Sigmoid colon (tissue), 7 donors: Measurements from ENCODE around the gene ADARB2. TPM values are rescaled to one million over a fixed set of nuclear protein-coding genes. Genes with fewer than 3 reads are reported as not detected.

ENCODE experiments used
- DNase-seq: peaks from one replicate; pipeline ENCODE4 v3.0.0-alpha.2; 2019
- H3K27ac ChIP-seq, 4 donors: fragments of 200-600 bp; sonication (generic); one replicate each; pipeline ENCODE4 v1.5.1; 2016 to 2019; ENCODE audit warnings: mild to moderate bottlenecking in 1 of 4
- H3K27me3 ChIP-seq, 3 donors: fragments of 200-600 bp; sonication (generic); one replicate each; pipeline ENCODE4 v1.5.1; 2019; ENCODE audit warnings: mild to moderate bottlenecking in 1 of 3
- H3K36me3 ChIP-seq, 4 donors: fragments of 200-600 bp; sonication (generic); one replicate each; pipeline ENCODE4 v1.5.1; 2016 to 2019
- H3K4me1 ChIP-seq, 4 donors: fragments of 200-600 bp; sonication (generic); one replicate each; pipeline ENCODE4 v1.5.1; 2017 to 2019
- H3K4me3 ChIP-seq, 4 donors: fragments of 200-600 bp; sonication (generic); one replicate each; pipeline ENCODE4 v1.5.1; 2017 to 2019; ENCODE audit warnings: mild to moderate bottlenecking in 2 of 4, moderate library complexity in 1 of 4
- H3K9me3 ChIP-seq, 4 donors: fragments of 200-600 bp in 3 of 4; sonication (generic) in 3 of 4; one replicate each; pipeline versions ENCODE4 v1.5.1 to v1.6.1; 2013 to 2019
- EP300 ChIP-seq, 4 donors: sonication (generic); formaldehyde crosslinking; IDR thresholded peaks; one replicate each; pipeline ENCODE4 v1.6.1; 2017; ENCODE audit warnings: antibody characterized with exemption in 4 of 4
- POLR2A ChIP-seq, 2 donors: fragments of 450-650 bp; IDR thresholded peaks; one replicate each; pipeline ENCODE4 v1.6.1; 2016; ENCODE audit warnings: antibody characterized with exemption in 2 of 2, mild to moderate bottlenecking in 2 of 2, moderate library complexity in 2 of 2
- POLR2AphosphoS5 ChIP-seq, 4 donors: sonication (generic); formaldehyde crosslinking; IDR thresholded peaks; one replicate each; pipeline ENCODE4 v1.6.1; 2017; ENCODE audit warnings: antibody characterized with exemption in 4 of 4
- WGBS, 2 donors: extraction: QIAGEN DNeasy Blood & Tissue Kit; methylation state at CpG; one replicate each; pipeline ENCODE4 v1.1.7; 2013; 5-methylcytosine and 5-hydroxymethylcytosine counted together
- intact Hi-C: fragments of 100-400 bp; cut with DNase I; formaldehyde crosslinking; loops from one replicate; pipeline ENCODE4 v1.15.1; 2023
- polyA plus RNA-seq, 3 donors: library from polyadenylated mRNA; stranded (reverse); fragments of 200-250 nt; gene quantifications; one replicate each; pipeline ENCODE4 v1.2.3, GENCODE V29; 2013
- total RNA-seq, 4 donors: library from RNA; depleted of rRNA; stranded (reverse); fragments of >200 nt; gene quantifications; one replicate each; pipeline ENCODE4 v1.1.0, GENCODE V29; 2016
- TF ChIP-seq, protein P1 (sequence below), 4 experiments: fragments of 450-650 bp in 3 of 4; fragments of 200-600 bp in 1 of 4; IDR thresholded peaks; one replicate each; pipeline ENCODE4 v1.5.1; 2016 to 2019; ENCODE audit warnings: antibody characterized with exemption in 4 of 4, mild to moderate bottlenecking in 3 of 4, moderate library complexity in 2 of 4
- donor health status: healthy with polysubstance abuse.
- donor health status: Bipolar disorder and iron deficiency.
- donor health status: healthy.

ADARB2 gene
- total and polyA plus RNA-seq, 7 donors = 0.60 to 5.9 (median 3.5) TPM; not detected in 1

DNA sequence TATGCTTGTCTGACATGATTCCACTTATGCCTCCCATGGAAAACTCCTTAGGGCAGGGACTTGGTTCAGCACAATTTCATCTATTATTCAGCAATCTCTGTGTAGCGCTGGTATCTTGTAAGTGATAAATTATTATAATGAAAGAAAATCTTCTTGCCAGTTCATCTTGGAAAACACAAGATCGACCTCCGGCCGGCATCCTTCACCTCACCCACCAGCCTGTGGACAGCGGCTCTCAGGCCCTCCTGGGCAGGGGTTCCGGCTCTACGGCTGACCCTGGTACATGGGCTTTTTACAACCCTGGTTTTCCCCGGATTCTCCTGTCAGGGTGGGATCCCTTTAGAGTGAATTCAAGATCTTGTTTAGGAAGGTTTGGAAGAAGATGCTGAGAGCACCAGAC is 145.6 kb downstream of the ADARB2 start:
- no peak overlapping the region for H3K4me3 ChIP-seq
- peak; percentile 40 for DNase-seq

GRCh38 chr10:1591045-1591444 is 146.3 kb downstream of the ADARB2 start:
- Histone ChIP-seq H3K4me3 (no peak overlapping the region), H3K36me3 (no peaks in the 10 kb centered on the region), H3K27ac (no peak overlapping the region), H3K9me3 (peaks cover 0 to 4% (median 0%) of the 10 kb centered on the region in 4 donors), H3K4me1 (no peaks in the 10 kb centered on the region), H3K27me3 (no peaks in the 10 kb centered on the region)
- no peak for DNase-seq
- TF ChIP-seq POLR2AphosphoS5 (IDR thresholded peaks at IDR 0.05) (no peak), EP300 (IDR thresholded peaks at IDR 0.05) (no peak), POLR2A (IDR thresholded peaks at IDR 0.05) (no peak)
- TF ChIP-seq, protein P1, sequence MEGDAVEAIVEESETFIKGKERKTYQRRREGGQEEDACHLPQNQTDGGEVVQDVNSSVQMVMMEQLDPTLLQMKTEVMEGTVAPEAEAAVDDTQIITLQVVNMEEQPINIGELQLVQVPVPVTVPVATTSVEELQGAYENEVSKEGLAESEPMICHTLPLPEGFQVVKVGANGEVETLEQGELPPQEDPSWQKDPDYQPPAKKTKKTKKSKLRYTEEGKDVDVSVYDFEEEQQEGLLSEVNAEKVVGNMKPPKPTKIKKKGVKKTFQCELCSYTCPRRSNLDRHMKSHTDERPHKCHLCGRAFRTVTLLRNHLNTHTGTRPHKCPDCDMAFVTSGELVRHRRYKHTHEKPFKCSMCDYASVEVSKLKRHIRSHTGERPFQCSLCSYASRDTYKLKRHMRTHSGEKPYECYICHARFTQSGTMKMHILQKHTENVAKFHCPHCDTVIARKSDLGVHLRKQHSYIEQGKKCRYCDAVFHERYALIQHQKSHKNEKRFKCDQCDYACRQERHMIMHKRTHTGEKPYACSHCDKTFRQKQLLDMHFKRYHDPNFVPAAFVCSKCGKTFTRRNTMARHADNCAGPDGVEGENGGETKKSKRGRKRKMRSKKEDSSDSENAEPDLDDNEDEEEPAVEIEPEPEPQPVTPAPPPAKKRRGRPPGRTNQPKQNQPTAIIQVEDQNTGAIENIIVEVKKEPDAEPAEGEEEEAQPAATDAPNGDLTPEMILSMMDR (IDR thresholded peaks at IDR 0.05) = no peak
- intact Hi-C loops = no loop called here
- WGBS, 2 donors = 84 to 88% methylated on average over 12 of the region's 12 CpGs

More for the DNA sequence above, 145.6 kb downstream of the ADARB2 start:
- 75 to 81% methylated on average over 8 of the region's 8 CpGs for WGBS, 2 donors
- Histone ChIP-seq H3K36me3 (no peaks in the 10 kb centered on the region), H3K27ac (no peak overlapping the region), H3K27me3 (no peaks in the 10 kb centered on the region), H3K9me3 (peaks cover 0 to 4% (median 0%) of the 10 kb centered on the region in 4 donors), H3K4me1 (no peaks in the 10 kb centered on the region)
- no peak for TF ChIP-seq EP300 (IDR thresholded peaks at IDR 0.05)
- TF ChIP-seq, protein P1 (IDR thresholded peaks at IDR 0.05) = no peak
- TF ChIP-seq POLR2A (IDR thresholded peaks at IDR 0.05) = no peak
- TF ChIP-seq POLR2AphosphoS5 (IDR thresholded peaks at IDR 0.05) = no peak
- intact Hi-C loops = no loop called here

- no peak for DNase-seq
- H3K4me1 ChIP-seq = no peaks in the 10 kb centered on the region
- 94 to 96% methylated on average over 17 of the region's 17 CpGs for WGBS, 2 donors
Measured at GRCh38 chr10:1589257-1589656, 148.1 kb downstream of the ADARB2 start.

GRCh38 chr10:1582739-1583138 is 154.6 kb downstream of the ADARB2 start:
- H3K4me1 ChIP-seq = no peaks in the 10 kb centered on the region
- H3K27ac ChIP-seq = no peak overlapping the region
- no peaks in the 10 kb centered on the region for H3K36me3 ChIP-seq
- H3K9me3 ChIP-seq = peaks cover 0 to 4% (median 0%) of the 10 kb centered on the region in 4 donors
- H3K4me3 ChIP-seq = no peak overlapping the region
- DNase-seq = no peak
- intact Hi-C loops = no loop called here
- WGBS, 2 donors = 57 to 76% methylated on average over 4 of the region's 4 CpGs
- TF ChIP-seq POLR2A (IDR thresholded peaks at IDR 0.05) (no peak), POLR2AphosphoS5 (IDR thresholded peaks at IDR 0.05) (no peak), EP300 (IDR thresholded peaks at IDR 0.05) (no peak)
- TF ChIP-seq, protein P1 (IDR thresholded peaks at IDR 0.05) = no peak
- H3K27me3 ChIP-seq = no peaks in the 10 kb centered on the region

More at GRCh38 chr10:1589257-1589656, 148.1 kb downstream of the ADARB2 start:
- Histone ChIP-seq H3K4me3 (no peak overlapping the region), H3K27ac (no peak overlapping the region), H3K27me3 (no peaks in the 10 kb centered on the region), H3K36me3 (no peaks in the 10 kb centered on the region), H3K9me3 (peaks cover 0 to 4% (median 0%) of the 10 kb centered on the region in 4 donors)
- TF ChIP-seq POLR2AphosphoS5 (IDR thresholded peaks at IDR 0.05) = no peak
- intact Hi-C loops = no loop called here

- TF ChIP-seq POLR2AphosphoS5 (IDR thresholded peaks at IDR 0.05) = no peak
- TF ChIP-seq, protein P1 (IDR thresholded peaks at IDR 0.05) = no peak
- no peak for TF ChIP-seq EP300 (IDR thresholded peaks at IDR 0.05)
- TF ChIP-seq POLR2A (IDR thresholded peaks at IDR 0.05) = no peak
- intact Hi-C loops = no loop called here
- DNase-seq = peak; percentile 39
- Histone ChIP-seq H3K27me3 (no peaks in the 10 kb centered on the region), H3K9me3 (no peaks in the 10 kb centered on the region), H3K36me3 (no peaks in the 10 kb centered on the region), H3K4me1 (no peaks in the 10 kb centered on the region), H3K4me3 (no peak overlapping the region), H3K27ac (no peak overlapping the region)
- WGBS, 2 donors = 48 to 57% methylated on average over 11 of the region's 11 CpGs
Measured at GRCh38 chr10:1581189-1581588, 156.1 kb downstream of the ADARB2 start.
